ENCODE measurements around the gene TRAPPC1. TPM values are rescaled to one million over a fixed set of nuclear protein-coding genes. Genes with fewer than 3 reads are reported as not detected.

TRAPPC1 gene
- total RNA-seq, 1 experiment from 2014 or later, result 99.7 TPM

DNA sequence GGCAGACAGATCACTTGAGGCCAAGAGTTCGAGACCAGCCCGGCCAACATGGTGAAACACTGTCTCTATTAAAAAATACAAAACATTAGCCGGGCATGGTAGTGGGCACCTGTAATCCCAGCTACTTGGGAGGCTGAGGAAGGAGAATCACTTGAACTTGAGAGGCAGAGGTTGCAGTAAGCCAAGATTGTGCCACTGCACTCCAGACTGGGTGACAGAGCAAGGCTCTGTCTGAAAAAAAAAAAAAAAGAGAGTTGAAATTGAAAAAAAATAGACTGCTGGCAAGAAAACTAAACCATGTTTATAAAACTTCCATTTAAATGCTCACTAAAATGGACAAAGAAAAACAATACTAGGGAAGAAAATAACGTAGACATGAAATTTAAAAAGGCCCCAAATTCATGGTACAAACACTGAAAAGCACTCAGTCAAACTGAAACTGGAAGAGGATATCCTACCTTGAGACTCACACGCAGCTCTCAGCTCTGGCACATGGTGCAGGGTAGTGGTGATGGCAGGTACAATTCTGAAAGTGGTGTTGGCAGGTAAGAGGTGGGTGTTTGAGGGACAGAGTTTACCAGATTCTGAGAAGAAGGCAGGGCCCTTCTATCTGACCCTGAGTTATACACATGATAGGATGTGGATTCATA, 19.5 kb upstream of the TRAPPC1 start:
- POLR2A ChIA-PET, result no interaction called here
- peaks cover 9% of the 10 kb centered on the region for H3K9me3 Mint-ChIP-seq
- no peaks in the 10 kb centered on the region for H3K4me1 Mint-ChIP-seq
- DNase-seq (ENCODE audit: low spot score), result no peak
- no peaks in the 10 kb centered on the region for H3K27me3 Mint-ChIP-seq (ENCODE audit: low read depth)
- TF ChIP-seq, protein P1, sequence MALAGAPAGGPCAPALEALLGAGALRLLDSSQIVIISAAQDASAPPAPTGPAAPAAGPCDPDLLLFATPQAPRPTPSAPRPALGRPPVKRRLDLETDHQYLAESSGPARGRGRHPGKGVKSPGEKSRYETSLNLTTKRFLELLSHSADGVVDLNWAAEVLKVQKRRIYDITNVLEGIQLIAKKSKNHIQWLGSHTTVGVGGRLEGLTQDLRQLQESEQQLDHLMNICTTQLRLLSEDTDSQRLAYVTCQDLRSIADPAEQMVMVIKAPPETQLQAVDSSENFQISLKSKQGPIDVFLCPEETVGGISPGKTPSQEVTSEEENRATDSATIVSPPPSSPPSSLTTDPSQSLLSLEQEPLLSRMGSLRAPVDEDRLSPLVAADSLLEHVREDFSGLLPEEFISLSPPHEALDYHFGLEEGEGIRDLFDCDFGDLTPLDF (CRISPR knock-in tag; IDR thresholded peaks at IDR 0.05), result no peak
- TF ChIP-seq RORB (CRISPR knock-in tag; IDR thresholded peaks at IDR 0.05) (no peak), SMAD3 (CRISPR knock-in tag; IDR thresholded peaks at IDR 0.05; ENCODE audit: borderline replicate concordance) (no peak), GRHL2 (CRISPR knock-in tag; IDR thresholded peaks at IDR 0.05; ENCODE audit: insufficient replicate concordance, severe bottlenecking) (no peak), CREM (CRISPR knock-in tag; IDR thresholded peaks at IDR 0.05) (no peak), NFYB (CRISPR knock-in tag; conservative IDR thresholded peaks at IDR 0.05; ENCODE audit: low read depth) (no peak), HMGA2 (CRISPR knock-in tag; IDR thresholded peaks at IDR 0.05) (no peak), ZNF396 (CRISPR knock-in tag; IDR thresholded peaks at IDR 0.05; ENCODE audit: borderline replicate concordance) (no peak), ZNF671 (CRISPR knock-in tag; IDR thresholded peaks at IDR 0.05) (no peak), MYBL2 (CRISPR knock-in tag; IDR thresholded peaks at IDR 0.05) (no peak)
- TF ChIP-seq, protein P2, sequence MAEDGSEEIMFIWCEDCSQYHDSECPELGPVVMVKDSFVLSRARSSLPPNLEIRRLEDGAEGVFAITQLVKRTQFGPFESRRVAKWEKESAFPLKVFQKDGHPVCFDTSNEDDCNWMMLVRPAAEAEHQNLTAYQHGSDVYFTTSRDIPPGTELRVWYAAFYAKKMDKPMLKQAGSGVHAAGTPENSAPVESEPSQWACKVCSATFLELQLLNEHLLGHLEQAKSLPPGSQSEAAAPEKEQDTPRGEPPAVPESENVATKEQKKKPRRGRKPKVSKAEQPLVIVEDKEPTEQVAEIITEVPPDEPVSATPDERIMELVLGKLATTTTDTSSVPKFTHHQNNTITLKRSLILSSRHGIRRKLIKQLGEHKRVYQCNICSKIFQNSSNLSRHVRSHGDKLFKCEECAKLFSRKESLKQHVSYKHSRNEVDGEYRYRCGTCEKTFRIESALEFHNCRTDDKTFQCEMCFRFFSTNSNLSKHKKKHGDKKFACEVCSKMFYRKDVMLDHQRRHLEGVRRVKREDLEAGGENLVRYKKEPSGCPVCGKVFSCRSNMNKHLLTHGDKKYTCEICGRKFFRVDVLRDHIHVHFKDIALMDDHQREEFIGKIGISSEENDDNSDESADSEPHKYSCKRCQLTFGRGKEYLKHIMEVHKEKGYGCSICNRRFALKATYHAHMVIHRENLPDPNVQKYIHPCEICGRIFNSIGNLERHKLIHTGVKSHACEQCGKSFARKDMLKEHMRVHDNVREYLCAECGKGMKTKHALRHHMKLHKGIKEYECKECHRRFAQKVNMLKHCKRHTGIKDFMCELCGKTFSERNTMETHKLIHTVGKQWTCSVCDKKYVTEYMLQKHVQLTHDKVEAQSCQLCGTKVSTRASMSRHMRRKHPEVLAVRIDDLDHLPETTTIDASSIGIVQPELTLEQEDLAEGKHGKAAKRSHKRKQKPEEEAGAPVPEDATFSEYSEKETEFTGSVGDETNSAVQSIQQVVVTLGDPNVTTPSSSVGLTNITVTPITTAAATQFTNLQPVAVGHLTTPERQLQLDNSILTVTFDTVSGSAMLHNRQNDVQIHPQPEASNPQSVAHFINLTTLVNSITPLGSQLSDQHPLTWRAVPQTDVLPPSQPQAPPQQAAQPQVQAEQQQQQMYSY (CRISPR knock-in tag; IDR thresholded peaks at IDR 0.05), result no peak
- TF ChIP-seq, protein P3, sequence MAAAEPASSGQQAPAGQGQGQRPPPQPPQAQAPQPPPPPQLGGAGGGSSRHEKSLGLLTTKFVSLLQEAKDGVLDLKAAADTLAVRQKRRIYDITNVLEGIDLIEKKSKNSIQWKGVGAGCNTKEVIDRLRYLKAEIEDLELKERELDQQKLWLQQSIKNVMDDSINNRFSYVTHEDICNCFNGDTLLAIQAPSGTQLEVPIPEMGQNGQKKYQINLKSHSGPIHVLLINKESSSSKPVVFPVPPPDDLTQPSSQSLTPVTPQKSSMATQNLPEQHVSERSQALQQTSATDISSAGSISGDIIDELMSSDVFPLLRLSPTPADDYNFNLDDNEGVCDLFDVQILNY (CRISPR knock-in tag; IDR thresholded peaks at IDR 0.05), result no peak
- TF ChIP-seq, protein P4, sequence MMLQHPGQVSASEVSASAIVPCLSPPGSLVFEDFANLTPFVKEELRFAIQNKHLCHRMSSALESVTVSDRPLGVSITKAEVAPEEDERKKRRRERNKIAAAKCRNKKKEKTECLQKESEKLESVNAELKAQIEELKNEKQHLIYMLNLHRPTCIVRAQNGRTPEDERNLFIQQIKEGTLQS (CRISPR knock-in tag; conservative IDR thresholded peaks at IDR 0.05), result no peak
- no peak overlapping the region for H3K4me3 Mint-ChIP-seq
- no peak for ATAC-seq
- CTCF ChIA-PET, result no interaction called here
- no peak overlapping the region for H3K27ac Mint-ChIP-seq
- peaks cover 32% of the 10 kb centered on the region for H3K36me3 Mint-ChIP-seq

DNA sequence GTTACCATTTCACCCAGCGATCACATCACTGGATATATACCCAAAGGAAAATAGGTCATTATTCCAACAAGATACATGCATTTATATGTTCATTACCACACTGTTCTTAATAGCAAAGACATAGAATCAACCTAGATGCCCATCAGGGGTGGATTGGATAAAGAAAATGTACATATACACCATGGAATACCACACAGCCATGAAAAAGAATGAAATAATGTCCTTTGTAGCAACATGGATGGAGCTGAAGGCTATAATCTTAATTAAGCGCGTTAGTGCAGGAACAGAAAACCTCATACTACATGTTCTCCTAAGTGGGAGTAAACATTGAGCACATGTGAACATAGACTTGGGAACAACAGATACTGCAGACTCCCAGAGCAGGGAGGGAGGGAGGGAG, 18.8 kb upstream of the TRAPPC1 start:
- POLR2A ChIA-PET, result no interaction called here
- no peaks in the 10 kb centered on the region for H3K4me1 Mint-ChIP-seq
- H3K27ac Mint-ChIP-seq, result no peak overlapping the region
- H3K36me3 Mint-ChIP-seq, result peaks cover 39% of the 10 kb centered on the region
- H3K4me3 Mint-ChIP-seq, result no peak overlapping the region
- TF ChIP-seq CREB1 (CRISPR knock-in tag; IDR thresholded peaks at IDR 0.05), result no peak
- no peak for TF ChIP-seq ATF2 (CRISPR knock-in tag; IDR thresholded peaks at IDR 0.05; ENCODE audit: borderline replicate concordance, low read depth)
- TF ChIP-seq HMGA2 (CRISPR knock-in tag; IDR thresholded peaks at IDR 0.05), result no peak
- CTCF ChIA-PET, result no interaction called here
- ATAC-seq (no peak), DNase-seq (ENCODE audit: low spot score) (no peak)
- peaks cover 9% of the 10 kb centered on the region for H3K9me3 Mint-ChIP-seq
- no peaks in the 10 kb centered on the region for H3K27me3 Mint-ChIP-seq (ENCODE audit: low read depth)
